Endothelial cell of umbilical vein (primary cell): Measurements from ENCODE around the gene PDE10A. TPM values are rescaled to one million over a fixed set of nuclear protein-coding genes. Genes with fewer than 3 reads are reported as not detected.

Experiments
- BruUV-seq: library from RNA; stranded (reverse); fragments of 400-500 nt; replicated peaks from 2 replicates; lab custom pipeline; 2021; lab: Mats Ljungman, UMichigan
- CTCF ChIA-PET: fragments of 300-600, 350-600 bp; sonication (Branson Sonifier 250); formaldehyde crosslinking; loops from one replicate; lab custom pipeline; 2021; ENCODE audit warnings: antibody characterized with exemption, inconsistent platforms; lab: Charles Lee
- POLR2A ChIA-PET: fragments of 300-600, 350-600 bp; sonication (Branson Sonifier 250); formaldehyde crosslinking; loops from one replicate; lab custom pipeline; 2021; ENCODE audit warnings: antibody characterized with exemption, inconsistent platforms; lab: Charles Lee
- DNase-seq: peaks from one replicate; pipeline ENCODE4 v3.0.0-alpha.2; 2011; ENCODE audit warnings: low read depth, low spot score
- FAIRE-seq: peaks from 2 replicates; lab custom pipeline; 2011; peaks lifted over from hg19 to GRCh38; lab: Jason Lieb, UNC
- H2AFZ ChIP-seq: 2 replicates; pipeline ENCODE4 v1.6.0; 2012; ENCODE audit warnings: low read depth, low read length, control low read depth, inconsistent platforms
- H3K27ac ChIP-seq: 2 replicates; pipeline ENCODE4 v1.5.1; 2011; ENCODE audit warnings: low read depth, mild to moderate bottlenecking, control low read depth, low read length, moderate library complexity; ENCODE audit not compliant: insufficient read depth
- H3K27me3 ChIP-seq, 2 experiments: 2 replicates each; pipeline versions ENCODE4 v1.6.0 to v1.6.1; 2011; ENCODE audit warnings: low read length in 2 of 2, mixed read lengths in 1 of 2; ENCODE audit not compliant: control insufficient read depth in 2 of 2, insufficient read depth in 2 of 2
- H3K36me3 ChIP-seq, 2 experiments: 2 replicates in 1 of 2; 3 replicates in 1 of 2; pipeline ENCODE4 v1.5.1; 2011; ENCODE audit warnings: low read length in 2 of 2, mild to moderate bottlenecking in 1 of 2, moderate library complexity in 1 of 2; ENCODE audit not compliant: control insufficient read depth in 2 of 2, insufficient read depth in 2 of 2; ENCODE audit errors: extremely low read depth in 1 of 2
- H3K4me1 ChIP-seq: 3 replicates; pipeline ENCODE4 v1.5.1; 2011; ENCODE audit warnings: mild to moderate bottlenecking, low read length; ENCODE audit not compliant: control insufficient read depth, insufficient read depth; ENCODE audit errors: extremely low read depth
- H3K4me2 ChIP-seq: 2 replicates; pipeline ENCODE4 v1.6.1; 2011; ENCODE audit warnings: low read length, control low read depth, mixed read lengths; ENCODE audit not compliant: insufficient read depth
- H3K4me3 ChIP-seq, 3 experiments: fragments of 200-600 bp in 1 of 3; sonication (generic), shearing (Covaris generic) in 1 of 3; replicated peaks in 1 of 3; 2 replicates each; pipeline ENCODE4 v1.5.1; 2011 to 2016; ENCODE audit warnings: control low read depth in 3 of 3, low read length in 3 of 3, mild to moderate bottlenecking in 2 of 3, inconsistent platforms in 1 of 3, low read depth in 1 of 3, moderate library complexity in 1 of 3; ENCODE audit not compliant: insufficient read depth in 1 of 3
- H3K79me2 ChIP-seq: 2 replicates; pipeline ENCODE4 v1.6.0; 2012; ENCODE audit warnings: low read length, inconsistent platforms; ENCODE audit not compliant: control insufficient read depth, insufficient read depth
- H3K9ac ChIP-seq: replicated peaks from 2 replicates; pipeline ENCODE3; 2011; ENCODE audit warnings: low read length, control low read depth; ENCODE audit not compliant: insufficient read depth; ENCODE audit errors: extremely low read depth
- H3K9me1 ChIP-seq: replicated peaks from 3 replicates; pipeline ENCODE4 v1.6.0; 2011; ENCODE audit warnings: mild to moderate bottlenecking, low read length; ENCODE audit not compliant: control insufficient read depth, insufficient read depth; ENCODE audit errors: extremely low read depth
- H3K9me3 ChIP-seq: replicated peaks from 2 replicates; pipeline ENCODE4 v1.5.1; 2012; ENCODE audit warnings: low read length, inconsistent platforms; ENCODE audit not compliant: control insufficient read depth, insufficient read depth
- H4K20me1 ChIP-seq: replicated peaks from 2 replicates; pipeline ENCODE3; 2011; ENCODE audit warnings: mild to moderate bottlenecking, low read length; ENCODE audit not compliant: control insufficient read depth, insufficient read depth; ENCODE audit errors: extremely low read depth
- EZH2 ChIP-seq: IDR thresholded peaks from 2 replicates; pipeline ENCODE4 v1.6.1; 2012; ENCODE audit warnings: borderline replicate concordance, low read depth, mild to moderate bottlenecking, moderate library complexity, low read length, inconsistent platforms; ENCODE audit not compliant: severe bottlenecking
- FOS ChIP-seq: IDR thresholded peaks from 2 replicates; pipeline ENCODE4 v1.6.1; 2011; ENCODE audit warnings: mild to moderate bottlenecking, low read length, moderate library complexity, borderline replicate concordance; ENCODE audit not compliant: insufficient read depth
- GATA2 ChIP-seq: IDR thresholded peaks from 2 replicates; pipeline ENCODE4 v1.7.0; 2011; ENCODE audit warnings: low read depth, mild to moderate bottlenecking, moderate library complexity, mixed read lengths, low read length; ENCODE audit not compliant: insufficient read length, insufficient read depth
- JUN ChIP-seq: IDR thresholded peaks from 2 replicates; pipeline ENCODE4 v1.6.1; 2011; ENCODE audit warnings: borderline replicate concordance, low read depth; ENCODE audit not compliant: insufficient read length, insufficient read depth
- POLR2A ChIP-seq: IDR thresholded peaks from 2 replicates; pipeline ENCODE4 v1.6.1; 2012; ENCODE audit warnings: low read depth, mild to moderate bottlenecking, control low read depth, low read length
- POLR2AphosphoS5 ChIP-seq: IDR thresholded peaks from 2 replicates; pipeline ENCODE4 v1.6.1; 2012; ENCODE audit warnings: low read depth, mild to moderate bottlenecking, control low read depth, low read length, moderate library complexity; ENCODE audit not compliant: insufficient read depth
- dilution Hi-C: fragments of 300-500 bp; cut with MboI; formaldehyde crosslinking; loops from one replicate; pipeline ENCODE4 v1.15.0; 2019; ENCODE audit warnings: low sequenced_read_pairs; ENCODE audit not compliant: extremely low pct_ligation_motif_present
- intact Hi-C: fragments of 100-400 bp; cut with micrococcal nuclease; formaldehyde crosslinking; loops from one replicate; pipeline ENCODE4 v1.10.0; 2022
- polyA plus RNA-seq, 4 experiments: library from polyadenylated mRNA; depleted of rRNA in 3 of 4; stranded (reverse) in 3 of 4; unstranded in 1 of 4; fragments of >200 nt; gene quantifications; 2 replicates each; pipeline versions ENCODE4 v1.2.1 to v1.2.3, GENCODE V29; 2011 to 2012; ENCODE audit warnings: missing spikeins in 1 of 4
- total RNA-seq: library from RNA; stranded (reverse); gene quantifications from 2 replicates; pipeline ENCODE4 v1.2.3, GENCODE V29; 2021
- TF ChIP-seq, protein P1 (sequence below): IDR thresholded peaks from 2 replicates; pipeline ENCODE4 v1.6.1; 2011; ENCODE audit not compliant: insufficient read depth, insufficient read length
- TF ChIP-seq, protein P2 (sequence below), 2 donors: IDR thresholded peaks; 1 replicate in 1 of 2; 2 replicates in 1 of 2; pipeline ENCODE4 v1.5.1; 2011; ENCODE audit warnings: low read length in 2 of 2, mild to moderate bottlenecking in 2 of 2, moderate library complexity in 2 of 2, control low read depth in 1 of 2, inconsistent platforms in 1 of 2, low read depth in 1 of 2; ENCODE audit not compliant: insufficient read depth in 1 of 2; ENCODE audit errors: extremely low read depth in 1 of 2

Gene PDE10A
- total and polyA plus RNA-seq, 2 donors (not counting 3 experiments of a cell fraction or from before 2014, with no cell fraction given), result 0.86 to 2.9 TPM

DNA sequence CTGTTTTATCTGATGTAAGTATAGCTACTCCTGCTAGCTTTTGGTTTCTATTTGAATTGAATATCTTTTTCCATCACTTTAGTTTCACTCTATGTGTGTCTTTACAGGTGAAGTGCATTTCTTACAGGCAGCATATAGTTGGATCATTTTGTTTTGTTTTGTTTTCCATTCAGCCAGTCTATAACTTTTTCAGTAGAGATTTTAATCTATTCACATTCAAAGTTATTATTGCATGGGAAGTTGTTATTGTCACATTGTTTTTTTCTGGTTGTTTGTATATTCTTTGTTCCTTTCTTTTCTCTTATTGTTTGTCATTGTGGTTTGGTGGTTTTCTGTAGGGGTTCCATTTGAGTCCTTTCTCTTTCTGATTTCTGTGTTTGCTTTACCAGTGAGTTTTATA lies 151.2 kb downstream of the PDE10A start:
- BruUV-seq, result no TSS peak
- dilution Hi-C loops (no loop called here), intact Hi-C loops (no loop called here)
- Histone ChIP-seq H3K79me2 (no peaks in the 10 kb centered on the region), H3K36me3 (no peaks in the 10 kb centered on the region), H3K4me3 (no peak overlapping the region), H4K20me1 (no peaks in the 10 kb centered on the region), H3K9me3 (no peaks in the 10 kb centered on the region), H3K27me3 (no peaks in the 10 kb centered on the region), H3K4me2 (no peak overlapping the region), H3K9ac (no peak overlapping the region), H3K27ac (no peak overlapping the region), H3K4me1 (peaks cover 7% of the 10 kb centered on the region), H2AFZ (no peak overlapping the region), H3K9me1 (no peaks in the 10 kb centered on the region)
- FAIRE-seq (no peak), DNase-seq (no peak)
- ChIA-PET POLR2A (no interaction called here), CTCF (no interaction called here)
- TF ChIP-seq GATA2, result no peak
- no peak for TF ChIP-seq POLR2A
- TF ChIP-seq, protein P1, sequence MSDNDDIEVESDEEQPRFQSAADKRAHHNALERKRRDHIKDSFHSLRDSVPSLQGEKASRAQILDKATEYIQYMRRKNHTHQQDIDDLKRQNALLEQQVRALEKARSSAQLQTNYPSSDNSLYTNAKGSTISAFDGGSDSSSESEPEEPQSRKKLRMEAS, result no peak
- TF ChIP-seq POLR2AphosphoS5, result no peak
- TF ChIP-seq FOS, result no peak
- TF ChIP-seq, protein P2, sequence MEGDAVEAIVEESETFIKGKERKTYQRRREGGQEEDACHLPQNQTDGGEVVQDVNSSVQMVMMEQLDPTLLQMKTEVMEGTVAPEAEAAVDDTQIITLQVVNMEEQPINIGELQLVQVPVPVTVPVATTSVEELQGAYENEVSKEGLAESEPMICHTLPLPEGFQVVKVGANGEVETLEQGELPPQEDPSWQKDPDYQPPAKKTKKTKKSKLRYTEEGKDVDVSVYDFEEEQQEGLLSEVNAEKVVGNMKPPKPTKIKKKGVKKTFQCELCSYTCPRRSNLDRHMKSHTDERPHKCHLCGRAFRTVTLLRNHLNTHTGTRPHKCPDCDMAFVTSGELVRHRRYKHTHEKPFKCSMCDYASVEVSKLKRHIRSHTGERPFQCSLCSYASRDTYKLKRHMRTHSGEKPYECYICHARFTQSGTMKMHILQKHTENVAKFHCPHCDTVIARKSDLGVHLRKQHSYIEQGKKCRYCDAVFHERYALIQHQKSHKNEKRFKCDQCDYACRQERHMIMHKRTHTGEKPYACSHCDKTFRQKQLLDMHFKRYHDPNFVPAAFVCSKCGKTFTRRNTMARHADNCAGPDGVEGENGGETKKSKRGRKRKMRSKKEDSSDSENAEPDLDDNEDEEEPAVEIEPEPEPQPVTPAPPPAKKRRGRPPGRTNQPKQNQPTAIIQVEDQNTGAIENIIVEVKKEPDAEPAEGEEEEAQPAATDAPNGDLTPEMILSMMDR (IDR thresholded peaks at IDR 0.05; ENCODE audit: extremely low read depth in 1 of 2, insufficient read depth in 1 of 2, low read depth in 1 of 2, low read length in 2 of 2), result no peak
- no peak for TF ChIP-seq EZH2
- no peak for TF ChIP-seq JUN
